ENCODE measurements around the gene NPY1R. TPM values are rescaled to one million over a fixed set of nuclear protein-coding genes. Genes with fewer than 3 reads are reported as not detected.

Gene NPY1R
- total RNA-seq, 1 donor from 2014 or later, result 0.56 TPM

DNA sequence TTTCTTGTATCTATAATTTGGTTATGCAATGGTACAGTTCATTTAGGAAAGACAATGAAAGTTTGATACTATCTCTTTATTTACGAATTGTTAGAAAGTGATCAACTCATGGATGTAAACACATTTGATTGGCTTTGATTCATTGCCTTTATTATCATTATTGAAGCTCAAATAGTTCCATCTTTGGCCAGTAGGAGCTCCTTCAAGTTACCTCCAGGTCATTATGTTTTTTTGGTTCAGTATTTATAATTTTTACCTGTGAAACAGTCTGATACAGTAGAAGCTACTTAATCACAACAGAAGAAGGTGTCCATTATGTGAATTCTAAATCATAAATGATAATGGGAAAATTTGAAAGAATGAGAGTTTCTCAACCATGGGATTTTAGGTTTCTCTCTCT, 23.7 kb upstream of the NPY1R start:
- no peak for DNase-seq (ENCODE audit: low spot score in 2 of 2, unreplicated experiment in 2 of 2)
- Mint-ChIP-seq H3K27ac (no peak overlapping the region), H3K4me1 (no peaks in the 10 kb centered on the region), H3K9me3 (no peaks in the 10 kb centered on the region), H3K27me3 (ENCODE audit: low read depth) (peaks cover 46% of the 10 kb centered on the region), H3K36me3 (no peaks in the 10 kb centered on the region), H3K4me3 (no peak overlapping the region)
- TF ChIP-seq, protein P1, sequence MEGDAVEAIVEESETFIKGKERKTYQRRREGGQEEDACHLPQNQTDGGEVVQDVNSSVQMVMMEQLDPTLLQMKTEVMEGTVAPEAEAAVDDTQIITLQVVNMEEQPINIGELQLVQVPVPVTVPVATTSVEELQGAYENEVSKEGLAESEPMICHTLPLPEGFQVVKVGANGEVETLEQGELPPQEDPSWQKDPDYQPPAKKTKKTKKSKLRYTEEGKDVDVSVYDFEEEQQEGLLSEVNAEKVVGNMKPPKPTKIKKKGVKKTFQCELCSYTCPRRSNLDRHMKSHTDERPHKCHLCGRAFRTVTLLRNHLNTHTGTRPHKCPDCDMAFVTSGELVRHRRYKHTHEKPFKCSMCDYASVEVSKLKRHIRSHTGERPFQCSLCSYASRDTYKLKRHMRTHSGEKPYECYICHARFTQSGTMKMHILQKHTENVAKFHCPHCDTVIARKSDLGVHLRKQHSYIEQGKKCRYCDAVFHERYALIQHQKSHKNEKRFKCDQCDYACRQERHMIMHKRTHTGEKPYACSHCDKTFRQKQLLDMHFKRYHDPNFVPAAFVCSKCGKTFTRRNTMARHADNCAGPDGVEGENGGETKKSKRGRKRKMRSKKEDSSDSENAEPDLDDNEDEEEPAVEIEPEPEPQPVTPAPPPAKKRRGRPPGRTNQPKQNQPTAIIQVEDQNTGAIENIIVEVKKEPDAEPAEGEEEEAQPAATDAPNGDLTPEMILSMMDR (IDR thresholded peaks at IDR 0.05; ENCODE audit: unreplicated experiment), result peak; percentile 49

DNA sequence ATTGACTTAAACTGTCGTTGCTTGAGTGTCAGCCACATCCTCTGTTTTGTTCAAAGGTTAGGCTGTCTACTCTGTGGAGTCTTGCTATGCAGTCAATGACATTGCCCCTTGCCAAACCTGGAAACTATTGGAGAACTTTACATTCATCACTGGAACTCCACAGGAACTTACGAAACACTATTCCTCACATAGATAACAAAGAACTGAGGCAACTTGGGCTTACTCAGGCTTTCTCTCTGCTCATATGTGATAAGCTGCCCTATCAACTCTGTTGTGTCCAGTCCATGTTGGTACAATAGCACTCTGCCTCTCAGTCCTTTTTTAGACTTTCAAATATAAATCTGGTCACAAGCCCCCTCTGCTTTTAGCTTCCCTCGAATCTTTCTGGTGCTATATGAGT, 20.7 kb upstream of the NPY1R start:
- no peak for DNase-seq (ENCODE audit: low spot score in 2 of 2, unreplicated experiment in 2 of 2)
- TF ChIP-seq, protein P1 (IDR thresholded peaks at IDR 0.05; ENCODE audit: unreplicated experiment), result no peak
- no peak overlapping the region for H3K4me3 Mint-ChIP-seq
- H3K27ac Mint-ChIP-seq, result no peak overlapping the region
- no peaks in the 10 kb centered on the region for H3K9me3 Mint-ChIP-seq
- H3K27me3 Mint-ChIP-seq (ENCODE audit: low read depth), result peaks cover 43% of the 10 kb centered on the region
- H3K4me1 Mint-ChIP-seq, result no peaks in the 10 kb centered on the region
- no peaks in the 10 kb centered on the region for H3K36me3 Mint-ChIP-seq

DNA sequence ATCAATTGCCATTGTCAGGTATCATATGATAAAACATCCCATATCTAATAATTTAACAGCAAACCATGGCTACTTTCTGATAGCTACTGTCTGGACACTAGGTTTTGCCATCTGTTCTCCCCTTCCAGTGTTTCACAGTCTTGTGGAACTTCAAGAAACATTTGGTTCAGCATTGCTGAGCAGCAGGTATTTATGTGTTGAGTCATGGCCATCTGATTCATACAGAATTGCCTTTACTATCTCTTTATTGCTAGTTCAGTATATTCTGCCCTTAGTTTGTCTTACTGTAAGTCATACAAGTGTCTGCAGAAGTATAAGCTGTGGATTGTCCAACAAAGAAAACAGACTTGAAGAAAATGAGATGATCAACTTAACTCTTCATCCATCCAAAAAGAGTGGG, 18.3 kb upstream of the NPY1R start:
- DNase-seq (ENCODE audit: low spot score in 2 of 2, unreplicated experiment in 2 of 2), result no peak

DNA sequence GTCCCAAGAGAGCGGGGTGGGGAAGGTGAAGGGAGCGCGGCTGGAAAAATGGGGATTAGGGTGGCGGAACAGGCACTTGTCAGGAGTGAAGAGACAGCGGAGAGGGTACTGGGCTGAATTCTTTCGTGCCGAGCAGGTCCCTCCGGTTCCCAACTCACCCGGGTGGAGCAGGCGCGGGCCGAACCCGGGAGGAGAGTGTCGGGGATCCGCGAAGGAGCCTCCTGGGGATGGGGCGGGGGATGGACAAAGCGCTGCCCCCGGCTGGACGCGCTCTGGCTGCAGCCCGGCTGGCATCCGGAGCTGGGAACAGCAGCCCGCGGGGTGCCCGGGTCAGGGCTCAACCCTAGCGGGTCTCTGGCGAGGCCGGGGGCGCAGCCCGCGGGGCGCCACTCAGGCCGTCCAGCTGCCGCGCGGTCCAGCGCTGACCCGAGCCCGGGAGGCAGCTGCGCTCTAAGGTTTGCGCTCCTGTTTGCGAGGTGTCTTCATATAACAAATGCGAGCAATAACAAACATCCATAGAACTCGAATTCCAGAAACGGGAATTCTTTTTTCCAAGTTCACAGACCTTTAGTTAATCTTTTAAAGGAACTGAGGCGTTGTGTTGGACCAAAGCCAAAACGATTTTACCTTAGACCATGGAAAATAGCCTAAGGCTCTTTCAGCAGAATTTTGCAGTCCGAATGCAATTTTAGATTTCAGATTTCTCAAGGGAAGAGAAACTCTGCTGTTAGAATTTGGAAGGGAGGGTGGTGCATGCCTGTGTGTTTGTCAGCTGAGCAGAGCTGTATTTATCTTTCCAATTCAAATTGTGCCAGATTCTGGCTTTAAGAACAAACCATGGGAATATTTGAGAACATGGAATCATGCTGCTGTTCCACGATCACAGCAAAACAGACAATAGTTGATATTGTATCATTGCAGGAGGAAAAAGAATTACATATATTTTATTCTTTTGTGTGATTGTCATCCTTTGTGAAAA, 12.0 kb upstream of the NPY1R start:
- Mint-ChIP-seq H3K9me3 (no peaks in the 10 kb centered on the region), H3K27ac (no peak overlapping the region), H3K4me3 (peak overlapping the region; percentile 64), H3K27me3 (ENCODE audit: low read depth) (peaks cover 82% of the 10 kb centered on the region), H3K36me3 (no peaks in the 10 kb centered on the region), H3K4me1 (peaks cover 5% of the 10 kb centered on the region)
- TF ChIP-seq, protein P1 (IDR thresholded peaks at IDR 0.05; ENCODE audit: unreplicated experiment), result no peak
- DNase-seq (ENCODE audit: low spot score in 2 of 2, unreplicated experiment in 2 of 2), result peak in 1 of 2 experiments; percentile 43

More for the DNA sequence above, 18.3 kb upstream of the NPY1R start:
- H3K36me3 Mint-ChIP-seq, result no peaks in the 10 kb centered on the region
- TF ChIP-seq, protein P1 (IDR thresholded peaks at IDR 0.05; ENCODE audit: unreplicated experiment), result no peak
- H3K4me3 Mint-ChIP-seq, result no peak overlapping the region
- peaks cover 52% of the 10 kb centered on the region for H3K27me3 Mint-ChIP-seq (ENCODE audit: low read depth)
- H3K27ac Mint-ChIP-seq, result no peak overlapping the region
- no peaks in the 10 kb centered on the region for H3K4me1 Mint-ChIP-seq
- H3K9me3 Mint-ChIP-seq, result no peaks in the 10 kb centered on the region

DNA sequence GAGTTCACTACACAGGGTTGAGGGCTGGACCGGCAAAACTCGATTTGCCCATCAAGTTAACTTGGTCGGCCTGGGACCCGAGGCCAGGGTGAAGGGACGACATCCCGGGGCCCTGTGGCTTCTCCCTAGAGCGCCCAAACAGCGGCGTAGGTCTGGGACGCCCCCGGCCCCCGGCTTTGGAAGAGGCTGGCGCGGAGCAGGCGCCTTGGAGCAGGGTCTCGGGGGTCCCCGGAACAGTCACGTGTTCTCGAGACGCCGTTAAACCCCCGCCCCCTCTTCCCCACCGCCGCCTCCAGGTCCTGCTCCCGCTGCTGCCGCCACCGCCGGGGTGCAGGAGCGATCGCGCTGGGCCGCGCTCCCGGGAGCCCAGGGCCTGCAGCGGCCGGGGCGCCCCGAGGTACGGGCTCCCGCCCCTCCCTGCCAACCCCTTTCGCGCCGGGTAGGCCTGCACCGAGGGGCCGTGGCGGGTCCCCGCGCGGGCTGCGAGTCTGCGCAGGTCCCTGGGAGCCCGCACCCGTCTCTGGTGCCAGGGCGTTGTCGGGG, 11.3 kb upstream of the NPY1R start, which contains the start of gene NPY5R:
NPY5R (plus strand) TSS at position 289 of the 543 bp plus-strand sequence. CDS start 6,382 bp downstream, outside the sequence.
- peaks cover 5% of the 10 kb centered on the region for H3K4me1 Mint-ChIP-seq
- no peak within 1 kb of the TSS for H3K27ac Mint-ChIP-seq
- H3K4me3 Mint-ChIP-seq, result peak within 1 kb of the TSS; percentile 64
- H3K36me3 Mint-ChIP-seq, result no peaks in the 10 kb centered on the region
- DNase-seq (ENCODE audit: low spot score in 2 of 2, unreplicated experiment in 2 of 2), result peak in 1 of 2 experiments; percentile 41
- no peaks in the 10 kb centered on the region for H3K9me3 Mint-ChIP-seq
- TF ChIP-seq, protein P1 (IDR thresholded peaks at IDR 0.05; ENCODE audit: unreplicated experiment), result no peak
- H3K27me3 Mint-ChIP-seq (ENCODE audit: low read depth), result peaks cover 83% of the 10 kb centered on the region
